Retinal pigment epithelial cell (primary cell): ENCODE data around the gene POU2AF1.

Experiments used
- DNase-seq: peaks from one replicate; pipeline ENCODE4 v3.0.0-alpha.2; 2010; ENCODE audit warnings: low read depth
- H3K4me3 ChIP-seq: 2 replicates; pipeline ENCODE4 v1.5.1; 2011; ENCODE audit warnings: mild to moderate bottlenecking, low read length, control low read depth, moderate library complexity
- TF ChIP-seq, protein P1 (sequence below): conservative IDR thresholded peaks from 2 replicates; pipeline ENCODE4 v1.5.1; 2011; ENCODE audit warnings: low read depth, low read length, control low read depth, inconsistent platforms

POU2AF1 gene

DNA sequence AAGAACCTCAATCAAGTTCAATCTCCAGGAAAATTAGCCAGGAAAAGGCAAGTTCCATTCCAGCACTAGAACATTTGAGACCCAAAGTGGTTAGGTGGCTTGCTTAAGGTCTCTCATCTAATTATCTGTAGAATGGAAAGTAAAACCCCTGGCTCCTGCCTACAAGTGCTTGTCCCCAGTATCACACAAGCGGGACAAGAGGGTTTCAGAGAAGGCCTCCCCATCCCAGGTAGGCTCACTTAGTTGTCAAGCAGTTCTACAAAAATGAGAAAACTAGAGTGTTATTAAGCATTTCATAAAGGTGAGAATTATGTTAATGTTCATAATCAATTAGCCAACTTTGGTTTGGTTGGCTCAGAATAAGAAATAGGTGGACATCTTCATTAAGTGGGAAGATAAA is 5.5 kb downstream of the POU2AF1 start:
- H3K4me3 ChIP-seq: no peak overlapping the region
- no peak for DNase-seq
- TF ChIP-seq, protein P1, sequence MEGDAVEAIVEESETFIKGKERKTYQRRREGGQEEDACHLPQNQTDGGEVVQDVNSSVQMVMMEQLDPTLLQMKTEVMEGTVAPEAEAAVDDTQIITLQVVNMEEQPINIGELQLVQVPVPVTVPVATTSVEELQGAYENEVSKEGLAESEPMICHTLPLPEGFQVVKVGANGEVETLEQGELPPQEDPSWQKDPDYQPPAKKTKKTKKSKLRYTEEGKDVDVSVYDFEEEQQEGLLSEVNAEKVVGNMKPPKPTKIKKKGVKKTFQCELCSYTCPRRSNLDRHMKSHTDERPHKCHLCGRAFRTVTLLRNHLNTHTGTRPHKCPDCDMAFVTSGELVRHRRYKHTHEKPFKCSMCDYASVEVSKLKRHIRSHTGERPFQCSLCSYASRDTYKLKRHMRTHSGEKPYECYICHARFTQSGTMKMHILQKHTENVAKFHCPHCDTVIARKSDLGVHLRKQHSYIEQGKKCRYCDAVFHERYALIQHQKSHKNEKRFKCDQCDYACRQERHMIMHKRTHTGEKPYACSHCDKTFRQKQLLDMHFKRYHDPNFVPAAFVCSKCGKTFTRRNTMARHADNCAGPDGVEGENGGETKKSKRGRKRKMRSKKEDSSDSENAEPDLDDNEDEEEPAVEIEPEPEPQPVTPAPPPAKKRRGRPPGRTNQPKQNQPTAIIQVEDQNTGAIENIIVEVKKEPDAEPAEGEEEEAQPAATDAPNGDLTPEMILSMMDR: no peak

DNA sequence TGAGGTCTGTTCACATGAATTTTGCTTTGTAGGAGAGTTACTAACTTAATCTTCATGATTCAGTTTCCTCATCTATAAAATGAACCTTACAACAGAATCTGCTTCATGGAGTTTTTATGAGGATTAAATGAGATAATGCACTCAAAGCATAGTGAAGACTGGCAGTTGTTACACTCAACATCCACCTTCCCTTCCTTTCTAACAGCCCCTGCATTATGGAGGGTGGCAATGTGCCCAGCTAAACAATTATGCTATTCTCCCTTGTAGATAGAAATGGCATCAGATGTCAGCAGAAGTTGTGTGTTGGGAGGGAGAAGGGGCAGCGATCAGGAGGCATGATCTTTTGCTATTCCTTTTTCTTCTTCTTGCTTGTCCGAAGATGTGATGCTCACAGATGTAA is 6.5 kb downstream of the POU2AF1 start:
- TF ChIP-seq, protein P1: no peak
- no peak for DNase-seq
- H3K4me3 ChIP-seq: no peak overlapping the region

DNA sequence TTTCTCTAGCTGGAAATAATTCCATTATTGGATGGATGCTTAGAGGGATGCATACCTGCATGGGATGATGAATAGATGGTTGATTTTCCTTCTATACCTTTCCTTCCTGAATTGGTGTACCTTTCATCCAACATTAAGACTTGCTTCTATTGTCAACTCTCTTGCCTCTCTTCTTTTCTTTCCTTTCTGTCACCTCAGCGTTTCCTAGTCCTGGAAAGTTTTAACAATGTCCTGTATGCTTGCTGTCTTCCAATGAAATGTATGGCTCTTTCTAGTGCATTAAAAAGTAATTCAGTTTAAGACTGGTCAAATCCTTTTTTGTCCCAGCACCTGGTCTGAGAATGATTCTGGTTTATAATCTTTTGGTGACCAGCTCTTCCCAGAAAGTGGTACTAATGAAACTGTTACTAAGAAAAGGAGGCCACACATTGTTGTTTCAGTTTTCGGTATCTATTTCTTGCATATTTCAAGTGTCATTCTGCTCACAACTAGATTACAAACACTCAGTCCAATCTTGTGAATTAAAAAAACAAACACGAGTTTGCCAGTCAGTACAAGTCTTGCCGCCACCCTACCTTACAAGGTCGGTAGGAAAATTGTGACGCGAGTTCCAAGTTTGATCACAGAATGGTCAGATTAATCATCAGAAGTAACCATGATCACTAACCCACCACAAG is 8.0 kb downstream of the POU2AF1 start:
- TF ChIP-seq, protein P1: no peak
- no peak overlapping the region for H3K4me3 ChIP-seq
- DNase-seq: no peak

DNA sequence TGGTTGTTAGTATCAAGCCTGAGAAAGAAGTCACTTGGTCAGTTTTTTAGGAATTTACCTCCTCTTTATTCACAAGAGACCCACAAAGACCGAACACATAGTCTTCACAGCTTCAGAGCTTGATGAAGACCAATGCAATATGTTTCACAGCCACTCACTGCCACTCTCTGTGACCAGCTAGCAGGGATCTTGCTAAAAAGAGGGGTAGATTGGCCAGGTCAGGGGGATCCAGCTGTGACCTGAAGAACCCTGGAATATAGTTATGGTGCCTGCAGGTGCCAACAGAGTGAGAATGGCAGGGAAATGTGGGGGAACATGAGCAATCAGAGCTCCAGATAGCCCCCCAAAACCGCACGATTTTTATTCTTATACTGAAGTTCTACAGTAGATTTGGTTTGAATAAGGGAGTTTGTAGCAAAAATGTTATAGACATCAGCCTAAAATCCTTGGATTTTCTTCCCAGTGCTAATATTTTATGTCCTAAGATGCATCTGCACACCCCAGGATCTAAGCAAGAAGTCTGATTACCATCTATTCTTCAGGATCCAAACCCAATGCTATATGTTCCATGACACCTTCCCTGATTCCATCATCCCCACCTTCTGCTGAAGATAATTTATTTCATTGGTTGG is 8.7 kb downstream of the POU2AF1 start:
- no peak overlapping the region for H3K4me3 ChIP-seq
- TF ChIP-seq, protein P1: no peak

DNA sequence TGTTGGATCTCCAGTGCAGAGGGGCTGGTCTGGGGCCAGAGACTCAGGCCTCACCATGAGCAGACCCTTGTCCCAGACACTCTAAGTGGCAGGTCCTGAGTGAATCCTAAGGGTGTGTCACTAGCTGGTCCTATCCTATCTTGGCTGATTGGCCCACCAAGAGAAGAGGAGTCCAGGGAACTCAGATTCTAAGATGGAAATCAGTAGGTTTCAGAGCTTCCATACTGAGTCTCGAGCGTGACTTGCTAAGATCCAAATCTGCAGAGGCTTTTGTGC is 10.9 kb downstream of the POU2AF1 start:
- DNase-seq: no peak
- TF ChIP-seq, protein P1: no peak
- H3K4me3 ChIP-seq: no peak overlapping the region

More for the DNA sequence above, 8.7 kb downstream of the POU2AF1 start:
- no peak for DNase-seq

DNA sequence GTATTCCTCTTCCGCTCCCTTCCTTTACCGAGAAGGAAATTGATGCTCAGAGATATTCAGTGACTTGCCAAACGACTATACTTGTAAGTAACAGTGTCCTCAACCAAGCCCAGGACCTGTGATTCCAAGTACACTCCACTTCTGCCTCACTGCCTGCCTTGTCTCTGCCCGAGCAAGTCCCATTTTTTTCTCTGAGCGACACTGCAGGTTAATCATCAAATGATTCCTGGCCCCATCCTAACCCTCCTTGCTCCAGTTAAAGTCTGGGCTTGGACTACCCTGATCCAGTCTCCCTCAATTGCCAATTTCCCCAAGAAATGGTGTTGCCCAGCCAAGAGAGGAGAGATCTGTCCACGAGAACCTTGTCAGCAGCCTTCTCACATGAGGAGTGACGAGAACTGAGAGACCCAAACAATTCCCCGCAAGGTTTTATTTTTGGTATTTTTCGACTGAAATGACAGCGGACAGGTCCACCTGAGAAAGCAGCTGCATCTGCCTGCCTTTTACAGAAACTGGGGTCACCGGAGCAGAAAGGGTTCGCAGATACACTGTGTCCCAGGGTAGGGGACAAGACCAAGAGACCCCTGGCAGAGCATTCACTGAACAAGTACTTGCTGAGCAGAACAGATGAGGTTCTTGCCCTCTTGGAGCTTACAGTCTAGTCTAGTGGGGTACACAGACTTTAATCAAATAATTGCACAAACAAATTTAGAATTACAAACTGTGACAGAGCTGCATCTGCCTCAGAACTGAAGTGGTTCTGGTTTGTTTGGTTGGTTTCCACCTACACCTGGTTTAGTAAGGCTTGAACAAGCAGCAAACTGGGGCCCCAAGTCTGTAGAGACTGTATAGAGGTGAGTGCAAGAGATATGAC is 11.4 kb downstream of the POU2AF1 start:
- no peak overlapping the region for H3K4me3 ChIP-seq
- TF ChIP-seq, protein P1: no peak
- no peak for DNase-seq
